OCI-LY3 (cell line): ENCODE measurements around the gene HOXD3.

ENCODE experiments used
- H2AFZ ChIP-seq: fragments of 200-600, 300-600 bp; shearing (Covaris generic); 2 replicates; pipeline ENCODE4 v1.6.0; 2014; ENCODE audit warnings: antibody characterized with exemption, low read depth, low read length
- H3K27ac ChIP-seq: fragments of 200-600, 300-600 bp; sonication (generic); 2 replicates; pipeline ENCODE4 v1.5.1; 2014; ENCODE audit warnings: mild to moderate bottlenecking, low read length, moderate library complexity, mixed read lengths
- H3K27me3 ChIP-seq: fragments of 200-600, 300-600 bp; sonication (generic); 2 replicates; pipeline ENCODE4 v1.6.1; 2014; ENCODE audit warnings: low read depth, low read length, mixed read lengths
- H3K36me3 ChIP-seq: fragments of 200-600, 300-600 bp; sonication (generic); replicated peaks from 2 replicates; pipeline ENCODE3; 2014; ENCODE audit warnings: low read depth, low read length, mixed read lengths
- H3K4me1 ChIP-seq: fragments of 300-600, 200-600 bp; sonication (generic); 2 replicates; pipeline ENCODE4 v1.6.1; 2014; ENCODE audit warnings: low read length, mixed read lengths
- H3K4me2 ChIP-seq: fragments of 200-600, 300-600 bp; sonication (generic); 2 replicates; pipeline ENCODE4 v1.6.1; 2014; ENCODE audit warnings: low read length, mixed read lengths
- H3K4me3 ChIP-seq: fragments of 300-600, 200-600 bp; sonication (generic); 2 replicates; pipeline ENCODE4 v1.5.1; 2014; ENCODE audit warnings: antibody characterized with exemption, mild to moderate bottlenecking, low read length, moderate library complexity
- H3K79me2 ChIP-seq: fragments of 300-600, 200-600 bp; shearing (Covaris generic); 2 replicates; pipeline ENCODE4 v1.6.1; 2014; ENCODE audit warnings: mild to moderate bottlenecking, low read length, mixed read lengths
- H3K9ac ChIP-seq: fragments of 300-600, 200-600 bp; shearing (Covaris generic); 2 replicates; pipeline ENCODE4 v1.6.0; 2014; ENCODE audit warnings: mild to moderate bottlenecking, low read length, moderate library complexity
- H3K9me3 ChIP-seq: fragments of 200-600, 300-600 bp; shearing (Covaris generic); 2 replicates; pipeline ENCODE4 v1.6.1; 2014; ENCODE audit warnings: low read length, mixed read lengths; ENCODE audit not compliant: insufficient read depth
- H4K20me1 ChIP-seq: fragments of 200-600, 300-600 bp; sonication (generic); 2 replicates; pipeline ENCODE4 v1.6.1; 2016; ENCODE audit warnings: low read length, mixed read lengths; ENCODE audit not compliant: insufficient read depth
- CTCF ChIP-seq: fragments of 200-600, 300-600 bp; sonication (generic); IDR thresholded peaks from 2 replicates; pipeline ENCODE4 v1.5.1; 2014; ENCODE audit warnings: antibody characterized with exemption, low read length, low read depth
- EZH2phosphoT487 ChIP-seq: fragments of 200-600 bp; shearing (Covaris generic); IDR thresholded peaks from 2 replicates; pipeline ENCODE4 v1.6.1; 2018; ENCODE audit warnings: antibody characterized with exemption, mixed run types, low read depth

HOXD3 gene

GRCh38 chr2:176110415-176111308 is 46.4 kb upstream of the HOXD3 start:
- no peaks in the 10 kb centered on the region for H3K27me3 ChIP-seq
- 0 out of 2 replicates have a peak overlapping the region, but pooled peaks have one; percentile 21 for H2AFZ ChIP-seq
- H3K4me2 ChIP-seq: peak overlapping the region; percentile 59
- TF ChIP-seq EZH2phosphoT487: no peak
- TF ChIP-seq CTCF: no peak
- peak overlapping the region; percentile 61 for H3K4me3 ChIP-seq
- H4K20me1 ChIP-seq: no peaks in the 10 kb centered on the region
- no peaks in the 10 kb centered on the region for H3K9me3 ChIP-seq
- no peak overlapping the region for H3K27ac ChIP-seq
- H3K9ac ChIP-seq: no peak overlapping the region
- H3K79me2 ChIP-seq: no peaks in the 10 kb centered on the region
- H3K36me3 ChIP-seq: no peaks in the 10 kb centered on the region
- peaks cover 22% of the 10 kb centered on the region for H3K4me1 ChIP-seq

- Histone ChIP-seq H3K27me3 (no peaks in the 10 kb centered on the region), H3K27ac (no peak overlapping the region), H4K20me1 (no peaks in the 10 kb centered on the region), H3K36me3 (no peaks in the 10 kb centered on the region), H3K79me2 (no peaks in the 10 kb centered on the region), H2AFZ (peak overlapping the region; percentile 34; the same call in 1 of the 2 replicates), H3K4me2 (peak overlapping the region; percentile 59), H3K4me1 (peaks cover 18% of the 10 kb centered on the region), H3K9me3 (no peaks in the 10 kb centered on the region), H3K9ac (no peak overlapping the region), H3K4me3 (peak overlapping the region; percentile 61)
- no peak for TF ChIP-seq EZH2phosphoT487
- peak; percentile 56 for TF ChIP-seq CTCF
Observed at GRCh38 chr2:176111309-176111663, 45.8 kb upstream of the HOXD3 start.

GRCh38 chr2:176111846-176112374 is 45.2 kb upstream of the HOXD3 start:
- Histone ChIP-seq H3K4me1 (peaks cover 16% of the 10 kb centered on the region), H2AFZ (no peak overlapping the region), H3K9ac (no peak overlapping the region), H3K27me3 (no peaks in the 10 kb centered on the region), H3K27ac (no peak overlapping the region), H4K20me1 (no peaks in the 10 kb centered on the region), H3K36me3 (no peaks in the 10 kb centered on the region), H3K9me3 (no peaks in the 10 kb centered on the region), H3K4me2 (no peak overlapping the region), H3K79me2 (no peaks in the 10 kb centered on the region), H3K4me3 (no peak overlapping the region)
- no peak for TF ChIP-seq EZH2phosphoT487
- no peak for TF ChIP-seq CTCF
